Activated CD4-positive, alpha-beta memory T cell treated with anti-CD3 and anti-CD28 coated beads for 36 hours (primary cell): ENCODE results near the gene CHRM4. TPM values are rescaled to one million over a fixed set of nuclear protein-coding genes. Genes with fewer than 3 reads are reported as not detected.
"Not testable (repeated sequence)": the region's sequence is repeated elsewhere in the genome, so short reads cannot be mapped to it uniquely, and the experiment has no call there.

ENCODE experiments used
- CTCF ChIA-PET: fragments of 350-600 bp; sonication (Branson Sonifier 250); formaldehyde crosslinking; loops from one replicate; lab custom pipeline; 2021; ENCODE audit warnings: antibody characterized with exemption, inconsistent platforms; lab: Charles Lee
- POLR2A ChIA-PET: fragments of 350-600 bp; sonication (Branson Sonifier 250); formaldehyde crosslinking; loops from one replicate; lab custom pipeline; 2021; ENCODE audit warnings: antibody characterized with exemption; lab: Charles Lee
- DNase-seq: peaks from one replicate; pipeline ENCODE4 v3.0.0-alpha.2; 2020
- H3K27ac Mint-ChIP-seq: one replicate; pipeline ENCODE4 v1.8.0; 2021; ENCODE audit warnings: mixed read lengths
- H3K27me3 Mint-ChIP-seq: one replicate; pipeline ENCODE4 v1.8.0; 2021; ENCODE audit warnings: mixed read lengths
- H3K36me3 Mint-ChIP-seq: one replicate; pipeline ENCODE4 v1.8.0; 2021; ENCODE audit warnings: mixed read lengths
- H3K4me1 Mint-ChIP-seq: one replicate; pipeline ENCODE4 v1.8.0; 2021; ENCODE audit warnings: low read depth, mixed read lengths
- H3K4me3 Mint-ChIP-seq: one replicate; pipeline ENCODE4 v1.8.0; 2021; ENCODE audit warnings: mild to moderate bottlenecking, mixed read lengths
- H3K9me3 Mint-ChIP-seq: one replicate; pipeline ENCODE4 v1.8.0; 2021; ENCODE audit warnings: mixed read lengths
- intact Hi-C: fragments of 100-400 bp; cut with micrococcal nuclease; formaldehyde crosslinking; loops from one replicate; pipeline ENCODE4 v1.15.1; 2023
- total RNA-seq, 2 experiments: library from RNA; stranded (reverse); gene quantifications; one replicate each; pipeline ENCODE4 v1.2.3, GENCODE V29; 2021

CHRM4 gene
- total RNA-seq, 2 experiments from 2014 or later: not detected

- CTCF ChIA-PET: interaction anchor here (17.2 kb wide), 1 partner anchor 26 kb away, joined by 346 read pairs; the partner anchor contains the start of gene DGKZ
- H3K36me3 Mint-ChIP-seq: peaks cover 38% of the 10 kb centered on the region
- POLR2A ChIA-PET: no interaction called here
Measured at GRCh38 chr11:46373787-46374740, 17.5 kb downstream of the CHRM4 start.

GRCh38 chr11:46372501-46372900 lies 19.1 kb downstream of the CHRM4 start:
- intact Hi-C loops, H3K27me3 Mint-ChIP-seq, POLR2A ChIA-PET, H3K27ac Mint-ChIP-seq, H3K4me1 Mint-ChIP-seq, H3K9me3 Mint-ChIP-seq, H3K4me3 Mint-ChIP-seq, DNase-seq: not testable (repeated sequence)
- peaks cover 36% of the 10 kb centered on the region for H3K36me3 Mint-ChIP-seq
- CTCF ChIA-PET: interaction anchor here (1.6 to 17.2 kb wide), 2 partner anchors 11 to 25 kb away, joined by 4 to 346 read pairs; partner anchors contain the start of gene DGKZ

More at GRCh38 chr11:46373787-46374740, 17.5 kb downstream of the CHRM4 start:
- Mint-ChIP-seq H3K9me3 (no peaks in the 10 kb centered on the region), H3K27ac (no peak overlapping the region), H3K4me1 (no peaks in the 10 kb centered on the region), H3K4me3 (no peak overlapping the region), H3K27me3 (no peaks in the 10 kb centered on the region)
- no peak for DNase-seq
- intact Hi-C loops: no loop called here

GRCh38 chr11:46372086-46372485 lies 19.5 kb downstream of the CHRM4 start:
- POLR2A ChIA-PET: no interaction called here

GRCh38 chr11:46371262-46371661 lies 20.3 kb downstream of the CHRM4 start:
- H3K9me3 Mint-ChIP-seq, H3K4me3 Mint-ChIP-seq, intact Hi-C loops, H3K4me1 Mint-ChIP-seq, DNase-seq, H3K27me3 Mint-ChIP-seq, H3K27ac Mint-ChIP-seq: not testable (repeated sequence)
- POLR2A ChIA-PET: interaction anchor here (0.6 kb wide), 1 partner anchor 11 kb away, joined by 4 read pairs; no protein-coding TSS in a partner anchor
- CTCF ChIA-PET: interaction anchor here (1.6 to 17.2 kb wide), 2 partner anchors 12 to 23 kb away, joined by 4 to 346 read pairs; partner anchors contain the start of gene DGKZ
- peaks cover 24% of the 10 kb centered on the region for H3K36me3 Mint-ChIP-seq

More at GRCh38 chr11:46372086-46372485, 19.5 kb downstream of the CHRM4 start:
- intact Hi-C loops: no loop called here
- DNase-seq: no peak
- Mint-ChIP-seq H3K9me3 (no peaks in the 10 kb centered on the region), H3K4me1 (peaks cover 4% of the 10 kb centered on the region), H3K4me3 (no peak overlapping the region), H3K27me3 (no peaks in the 10 kb centered on the region), H3K36me3 (peaks cover 32% of the 10 kb centered on the region), H3K27ac (no peak overlapping the region)
- CTCF ChIA-PET: interaction anchor here (1.6 to 17.2 kb wide), 2 partner anchors 11 to 24 kb away, joined by 4 to 346 read pairs; partner anchors contain the start of gene DGKZ

- H3K27me3 Mint-ChIP-seq: no peaks in the 10 kb centered on the region
- H3K4me3 Mint-ChIP-seq: no peak overlapping the region
- H3K4me1 Mint-ChIP-seq: peaks cover 17% of the 10 kb centered on the region
- CTCF ChIA-PET: interaction anchor here (0.6 to 17.2 kb wide), 5 partner anchors 8 to 179 kb away, joined by 3 to 346 read pairs (median 4); partner anchors contain the start of gene DGKZ
- H3K9me3 Mint-ChIP-seq: no peaks in the 10 kb centered on the region
- peaks cover 20% of the 10 kb centered on the region for H3K36me3 Mint-ChIP-seq
- no peak overlapping the region for H3K27ac Mint-ChIP-seq
- intact Hi-C loops: no loop called here
- POLR2A ChIA-PET: no interaction called here
- DNase-seq: no peak
Measured at GRCh38 chr11:46370253-46370652, 21.3 kb downstream of the CHRM4 start.

- H3K27me3 Mint-ChIP-seq: no peaks in the 10 kb centered on the region
- POLR2A ChIA-PET: no interaction called here
- CTCF ChIA-PET: interaction anchor here (0.6 to 17.2 kb wide), 10 partner anchors 9 to 178 kb away, joined by 3 to 346 read pairs (median 4); partner anchors contain the start of gene DGKZ
Measured at GRCh38 chr11:46369458-46370152, 22.0 kb downstream of the CHRM4 start.

GRCh38 chr11:46367916-46368267 lies 23.7 kb downstream of the CHRM4 start:
- ChIA-PET CTCF (interaction anchor here (0.9 to 17.2 kb wide), 12 partner anchors 7 to 250 kb away, joined by 4 to 346 read pairs (median 6); partner anchors contain the start of genes ATG13, CHRM4 and DGKZ), POLR2A (no interaction called here)
- Mint-ChIP-seq H3K36me3 (peaks cover 15% of the 10 kb centered on the region), H3K27ac (no peak overlapping the region), H3K27me3 (no peaks in the 10 kb centered on the region), H3K4me3 (no peak overlapping the region), H3K9me3 (no peaks in the 10 kb centered on the region), H3K4me1 (peaks cover 33% of the 10 kb centered on the region)
- no peak for DNase-seq
- intact Hi-C loops: loop anchor here (1.0 to 5.0 kb wide), 2 partner anchors 16 to 169 kb away; no protein-coding TSS in a partner anchor

More at GRCh38 chr11:46369458-46370152, 22.0 kb downstream of the CHRM4 start:
- no peak overlapping the region for H3K4me3 Mint-ChIP-seq
- peaks cover 17% of the 10 kb centered on the region for H3K36me3 Mint-ChIP-seq
- H3K27ac Mint-ChIP-seq: no peak overlapping the region
- H3K4me1 Mint-ChIP-seq: peaks cover 23% of the 10 kb centered on the region
- DNase-seq: peak; percentile 68
- intact Hi-C loops: loop anchor here (5.0 kb wide), 1 partner anchor 168 kb away; no protein-coding TSS in a partner anchor
- H3K9me3 Mint-ChIP-seq: no peaks in the 10 kb centered on the region

- Mint-ChIP-seq H3K36me3 (peaks cover 15% of the 10 kb centered on the region), H3K9me3 (no peaks in the 10 kb centered on the region), H3K27me3 (no peaks in the 10 kb centered on the region), H3K27ac (peak overlapping the region; percentile 67), H3K4me3 (no peak overlapping the region), H3K4me1 (peaks cover 38% of the 10 kb centered on the region)
- peak; percentile 84 for DNase-seq
- POLR2A ChIA-PET: no interaction called here
- CTCF ChIA-PET: interaction anchor here (0.9 to 17.2 kb wide), 10 partner anchors 10 to 129 kb away, joined by 4 to 346 read pairs (median 6); partner anchors contain the start of genes CHRM4 and DGKZ
- intact Hi-C loops: loop anchor here (1.0 to 5.0 kb wide), 2 partner anchors 15 to 170 kb away; no protein-coding TSS in a partner anchor
Measured at GRCh38 chr11:46367244-46367915, 24.2 kb downstream of the CHRM4 start.

GRCh38 chr11:46366661-46367161 lies 24.9 kb downstream of the CHRM4 start:
- no peak for DNase-seq
- Mint-ChIP-seq H3K36me3 (peaks cover 15% of the 10 kb centered on the region), H3K27ac (peak overlapping the region; percentile 67), H3K4me1 (peaks cover 40% of the 10 kb centered on the region), H3K4me3 (no peak overlapping the region), H3K27me3 (no peaks in the 10 kb centered on the region), H3K9me3 (no peaks in the 10 kb centered on the region)
- intact Hi-C loops: loop anchor here (1.0 to 5.0 kb wide), 2 partner anchors 14 to 171 kb away; no protein-coding TSS in a partner anchor
- ChIA-PET POLR2A (interaction anchor here (1.8 kb wide), 1 partner anchor 18 kb away, joined by 4 read pairs; no protein-coding TSS in a partner anchor), CTCF (interaction anchor here (1.0 to 17.2 kb wide), 4 partner anchors 9 to 124 kb away, joined by 3 to 346 read pairs (median 14); partner anchors contain the start of gene DGKZ)

GRCh38 chr11:46366260-46366659 lies 25.3 kb downstream of the CHRM4 start:
- ChIA-PET POLR2A (interaction anchor here (1.8 kb wide), 2 partner anchors 12 to 18 kb away, joined by 4 to 8 read pairs; no protein-coding TSS in a partner anchor), CTCF (interaction anchor here (1.0 to 17.2 kb wide), 4 partner anchors 9 to 123 kb away, joined by 3 to 346 read pairs (median 14); partner anchors contain the start of gene DGKZ)
- H3K27ac Mint-ChIP-seq: no peak overlapping the region
- no peak overlapping the region for H3K4me3 Mint-ChIP-seq
- H3K27me3 Mint-ChIP-seq: no peaks in the 10 kb centered on the region
- DNase-seq: no peak
- H3K36me3 Mint-ChIP-seq: peaks cover 15% of the 10 kb centered on the region
- H3K9me3 Mint-ChIP-seq: no peaks in the 10 kb centered on the region
- intact Hi-C loops: loop anchor here (5.0 kb wide), 1 partner anchor 171 kb away; no protein-coding TSS in a partner anchor
- H3K4me1 Mint-ChIP-seq: peaks cover 41% of the 10 kb centered on the region
